NCI-H2029 (cell line): ENCODE data around the gene CRTAC1.
"Not testable (repeated sequence)": the region's sequence is repeated elsewhere in the genome, so short reads cannot be mapped to it uniquely, and the experiment has no call there.

ENCODE experiments used
- DNase-seq: peaks from one replicate; lab custom pipeline; 2025; lab: John Stamatoyannopoulos, UW

The CRTAC1 gene

DNA sequence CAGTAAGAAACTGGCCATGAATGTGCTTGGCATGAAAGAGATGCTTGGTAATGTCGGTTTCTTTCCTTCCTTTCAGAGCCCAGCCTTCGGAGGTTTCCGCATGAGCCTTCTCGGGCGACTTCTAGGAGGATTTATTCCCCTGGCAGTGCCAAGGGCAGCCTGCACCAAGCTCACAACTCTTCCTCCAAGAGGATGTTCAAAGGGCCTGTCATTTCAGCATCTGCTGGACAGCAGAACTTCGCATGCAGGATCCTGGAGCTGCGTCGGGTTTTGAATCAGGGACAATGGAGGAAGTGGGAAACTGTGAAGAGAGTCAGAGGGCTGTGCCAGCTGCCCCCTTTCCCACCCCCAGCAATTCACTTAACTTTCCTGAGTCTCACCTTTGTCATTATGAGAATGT, 159.4 kb downstream of the CRTAC1 start:
- DNase-seq: no peak

GRCh38 chr10:97869091-97870042, 161.1 kb downstream of the CRTAC1 start:
- DNase-seq: peak; percentile 66

GRCh38 chr10:97868134-97868685, 162.2 kb downstream of the CRTAC1 start:
- no peak for DNase-seq

DNA sequence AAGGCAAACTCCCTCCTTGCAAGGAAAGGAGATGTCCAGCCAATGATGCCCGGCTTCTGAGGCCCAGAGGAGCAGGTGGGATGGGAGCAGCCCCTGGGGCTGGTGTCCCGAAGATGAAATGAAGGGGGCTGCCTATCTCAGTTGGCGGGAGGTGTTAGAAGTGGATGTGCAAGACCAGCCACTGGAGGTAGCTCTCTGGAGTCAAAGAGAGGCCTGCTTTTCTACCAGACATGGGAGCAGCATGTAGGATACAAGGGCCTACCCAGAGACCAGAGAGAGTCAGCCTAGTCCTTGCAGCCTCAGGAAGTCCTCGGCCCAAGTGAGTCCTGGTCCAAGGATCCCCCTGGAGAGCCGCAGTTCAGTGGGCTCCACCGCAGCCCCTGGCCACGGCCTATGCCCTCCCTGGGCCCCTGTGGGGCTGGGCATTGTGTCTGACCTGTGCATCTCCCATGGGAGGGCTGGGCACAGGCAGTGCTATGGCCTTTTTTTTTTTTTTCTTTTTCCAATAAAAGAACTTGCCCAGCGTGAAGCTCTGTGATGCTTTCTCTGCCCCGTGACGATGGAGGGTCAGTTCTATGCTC, 163.1 kb downstream of the CRTAC1 start:
- no peak for DNase-seq

- no peak for DNase-seq
Measured at GRCh38 chr10:97866524-97867219, 163.7 kb downstream of the CRTAC1 start.

DNA sequence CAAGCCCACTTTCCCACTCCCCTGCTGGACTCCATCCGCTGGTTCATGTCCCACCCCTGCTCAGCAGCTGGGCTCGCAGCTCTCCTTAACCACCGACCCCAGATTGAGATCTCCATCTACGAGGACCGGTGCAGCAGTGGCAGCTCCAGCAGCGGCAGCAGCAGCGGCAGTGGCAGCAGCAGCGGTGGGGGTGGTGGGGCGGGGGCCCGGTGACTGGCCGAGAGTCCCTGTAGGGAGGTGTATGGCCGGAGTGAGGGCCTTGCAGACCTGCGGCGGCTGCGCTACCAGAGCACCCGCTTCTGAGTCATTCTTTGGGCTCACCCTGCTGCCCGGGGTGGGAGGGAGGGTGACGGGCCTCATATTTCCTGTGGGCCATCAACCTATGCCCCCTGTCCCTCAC, 164.9 kb downstream of the CRTAC1 start:
- DNase-seq: no peak

DNA sequence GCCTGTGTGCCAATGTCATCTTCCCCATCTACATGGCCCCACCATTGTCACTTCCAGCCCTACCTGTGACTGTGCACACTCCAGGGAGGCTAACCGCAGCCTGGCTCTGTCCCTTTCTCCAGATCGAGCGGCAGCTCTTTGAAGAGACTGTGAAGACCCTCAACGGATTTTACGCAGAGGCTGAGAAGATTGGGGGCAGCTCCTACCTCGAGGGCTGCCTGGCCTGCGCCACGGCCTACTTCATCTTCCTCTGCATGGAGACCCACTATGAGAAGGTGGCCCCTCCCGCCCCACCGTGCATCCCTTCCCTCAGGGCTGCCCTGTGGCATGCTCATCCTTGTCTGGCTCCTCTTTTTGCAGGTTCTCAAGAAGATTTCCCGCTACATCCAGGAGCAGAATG, 166.6 kb downstream of the CRTAC1 start:
- no peak for DNase-seq

- no peak for DNase-seq
Measured at GRCh38 chr10:97861924-97862323, 168.5 kb downstream of the CRTAC1 start.

- DNase-seq: no peak
Measured at GRCh38 chr10:97861097-97861750, 169.2 kb downstream of the CRTAC1 start.

DNA sequence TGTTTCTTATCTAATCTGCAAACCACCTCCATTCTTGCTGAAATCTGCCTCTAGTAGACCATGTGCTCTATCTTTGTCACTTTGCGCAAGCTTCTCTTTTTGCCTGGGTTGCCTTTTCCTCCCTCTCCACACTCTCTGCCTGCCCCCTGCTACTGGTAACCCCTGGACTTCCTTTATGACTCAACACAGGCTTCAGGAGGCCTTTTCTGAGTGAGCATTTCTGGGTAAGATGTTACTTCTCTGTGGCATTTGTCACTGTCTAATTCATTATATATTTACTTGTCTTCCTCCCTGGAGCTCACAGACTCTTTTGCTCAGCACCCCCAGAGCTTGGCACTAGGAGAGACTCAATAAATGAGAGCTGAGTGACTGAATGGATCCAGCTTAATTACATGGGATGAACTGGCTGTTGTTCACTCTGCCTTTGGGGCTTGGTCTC, 172.4 kb downstream of the CRTAC1 start:
- no peak for DNase-seq

GRCh38 chr10:97854743-97855142, 175.7 kb downstream of the CRTAC1 start:
- no peak for DNase-seq

DNA sequence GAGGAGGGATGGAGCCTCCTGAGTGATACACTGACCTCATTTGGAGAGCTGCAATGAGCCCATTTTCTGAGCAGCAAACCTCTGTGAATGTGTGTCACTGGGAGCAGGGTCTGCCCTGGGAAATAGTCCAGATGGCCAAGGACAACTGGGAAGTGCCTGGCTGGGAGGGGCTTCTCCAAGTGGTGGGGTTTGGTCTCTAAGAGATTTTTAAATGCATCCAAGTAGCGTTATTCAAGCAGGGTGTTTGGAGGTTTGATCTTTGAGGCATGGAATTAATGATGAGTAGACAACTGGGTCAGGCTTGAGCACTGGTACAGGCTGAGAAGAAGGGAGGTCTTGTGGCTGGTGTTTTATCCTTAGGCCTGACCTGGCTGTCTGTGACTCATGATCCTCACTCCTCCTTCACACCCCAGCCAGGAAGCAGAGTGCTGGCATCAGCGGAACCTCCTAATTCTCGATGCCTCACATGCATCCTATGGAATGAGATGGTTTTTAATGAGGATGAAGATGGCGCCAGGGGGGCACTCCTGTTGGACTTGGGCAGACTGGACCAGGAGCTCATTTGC, 177.5 kb downstream of the CRTAC1 start:
- DNase-seq: no peak

DNA sequence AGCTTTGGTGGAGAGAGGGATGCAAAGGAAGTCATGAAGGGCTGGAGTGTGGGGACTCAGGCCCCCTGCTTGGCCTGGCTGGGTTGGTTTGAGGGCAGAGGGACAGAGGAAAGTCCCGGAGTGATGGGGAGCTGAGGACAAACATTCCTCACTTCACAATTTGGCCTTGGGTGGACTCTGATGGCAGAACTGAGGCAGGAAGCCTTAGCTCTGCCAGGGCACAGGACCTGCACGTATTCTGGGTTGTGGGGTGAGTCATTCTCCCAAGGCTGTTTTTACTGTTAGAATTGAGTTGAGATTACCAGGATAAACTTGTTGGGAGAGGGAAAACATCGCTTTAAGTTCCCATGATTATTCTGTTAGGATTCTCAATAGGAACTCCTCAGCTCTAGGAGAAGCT, 178.1 kb downstream of the CRTAC1 start:
- no peak for DNase-seq

- no peak for DNase-seq
Measured at GRCh38 chr10:97851341-97852001, 178.9 kb downstream of the CRTAC1 start.

GRCh38 chr10:97850446-97850845, 180.0 kb downstream of the CRTAC1 start:
- no peak for DNase-seq

DNA sequence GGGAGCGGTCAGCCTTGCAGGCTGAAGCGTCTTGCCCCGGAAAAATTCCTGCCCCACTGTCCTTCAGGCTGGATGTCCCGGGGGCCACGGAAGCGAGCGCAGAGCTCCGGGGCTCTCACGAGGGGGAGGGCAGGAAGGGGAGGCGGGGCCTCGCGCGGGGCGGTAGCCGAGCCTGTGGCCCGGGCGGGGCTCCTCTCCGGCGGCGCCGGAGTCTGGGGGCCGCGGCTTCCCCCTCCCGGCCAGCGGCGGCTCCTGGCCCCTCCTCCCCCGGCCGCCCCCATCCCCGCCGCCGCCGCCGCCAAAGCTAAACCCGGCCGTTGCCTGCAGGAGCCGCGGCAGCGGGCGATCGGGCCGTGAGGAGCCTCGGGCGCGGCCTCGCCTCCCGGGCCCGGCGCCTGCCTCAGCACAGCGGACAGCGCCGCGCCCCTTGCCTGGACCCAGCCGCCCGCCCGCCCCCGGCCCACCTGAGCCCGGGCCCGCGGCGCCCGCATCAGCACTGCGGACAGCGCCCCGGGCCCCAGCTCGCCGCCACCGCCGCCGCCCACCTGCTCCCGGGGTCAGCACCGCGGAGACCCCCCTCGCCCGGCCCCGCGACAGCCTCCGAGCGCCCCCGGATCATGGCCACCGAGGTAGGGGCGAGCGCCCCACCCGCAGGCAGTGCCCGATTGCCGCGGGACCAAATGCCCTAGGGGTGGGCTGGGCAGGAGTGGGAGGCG, 180.6 kb downstream of the CRTAC1 start, which contains the start of gene GOLGA7B:
GOLGA7B (plus strand) TSS at position 157 of the 716 bp plus-strand sequence; CDS start at position 618, 461 bp downstream.
- DNase-seq: peak; percentile 21

GRCh38 chr10:97849103-97849686, 181.2 kb downstream of the CRTAC1 start:
- peak; percentile 86 for DNase-seq

DNA sequence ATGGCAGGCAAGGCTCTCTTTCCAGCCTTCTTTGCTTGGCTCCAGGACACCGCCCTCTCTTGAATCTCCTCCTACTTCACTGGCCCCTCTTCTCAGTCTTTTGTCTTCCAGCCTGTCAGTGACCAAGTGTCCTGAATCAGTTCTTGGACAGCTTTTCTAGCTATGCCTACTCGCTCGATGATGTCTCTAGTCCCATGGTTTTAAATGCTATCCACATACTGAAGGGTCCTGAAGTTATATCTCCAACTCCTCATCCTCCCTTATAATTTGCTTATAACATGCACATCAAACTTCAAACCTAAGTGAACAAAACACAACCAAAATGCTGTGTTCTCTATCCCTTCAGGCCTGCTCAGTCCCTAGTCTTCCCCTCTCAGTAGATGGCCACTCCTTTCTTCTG, 185.7 kb downstream of the CRTAC1 start:
- no peak for DNase-seq

- not testable (repeated sequence) for DNase-seq
Measured at GRCh38 chr10:97843972-97844371, 186.4 kb downstream of the CRTAC1 start.

GRCh38 chr10:97843281-97843671, 187.1 kb downstream of the CRTAC1 start:
- peak; percentile 56 for DNase-seq
